T1000 (cell line): ENCODE measurements around the gene TMEM169.
"Not testable (repeated sequence)": the region's sequence is repeated elsewhere in the genome, so short reads cannot be mapped to it uniquely, and the experiment has no call there.

ENCODE experiments used
- DNase-seq: peaks from one replicate; lab custom pipeline; 2025; ENCODE audit warnings: mixed read lengths; lab: John Stamatoyannopoulos, UW

TMEM169 gene

DNA sequence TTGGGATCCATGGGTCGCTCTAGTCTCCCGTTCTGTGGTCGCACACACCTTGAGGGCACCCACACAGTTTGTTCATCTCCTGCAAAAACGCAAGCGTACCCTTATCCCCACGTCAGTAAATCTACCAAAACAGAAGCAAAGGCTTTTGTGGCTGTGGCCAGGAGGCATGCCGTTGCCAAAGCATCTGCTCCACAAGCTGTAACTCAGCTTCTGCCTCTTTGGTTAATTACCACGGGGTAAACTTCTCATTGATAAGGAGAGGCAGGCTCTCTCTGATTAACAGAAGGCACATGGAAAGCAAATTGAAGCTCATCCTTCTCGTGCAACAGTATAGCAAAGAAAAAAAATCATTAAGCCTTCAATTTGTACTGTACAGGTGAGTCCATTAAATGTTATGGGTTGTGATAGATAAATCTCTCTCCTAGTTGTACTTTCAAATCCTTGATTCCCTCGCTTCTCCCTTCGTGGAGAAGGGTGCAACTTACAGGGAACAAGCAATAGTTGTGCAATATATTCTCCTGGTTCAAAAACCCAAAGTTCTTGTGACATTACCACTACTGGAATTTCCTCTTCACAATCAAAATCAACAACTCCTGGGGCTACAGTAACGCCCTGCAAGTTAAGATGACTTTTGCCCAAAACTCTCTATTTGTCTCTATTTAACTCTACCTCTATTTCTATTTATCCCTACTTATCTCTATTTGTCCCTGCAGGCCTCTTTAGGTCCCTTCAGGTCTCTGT, 10.4 kb upstream of the TMEM169 start:
- DNase-seq: no peak

DNA sequence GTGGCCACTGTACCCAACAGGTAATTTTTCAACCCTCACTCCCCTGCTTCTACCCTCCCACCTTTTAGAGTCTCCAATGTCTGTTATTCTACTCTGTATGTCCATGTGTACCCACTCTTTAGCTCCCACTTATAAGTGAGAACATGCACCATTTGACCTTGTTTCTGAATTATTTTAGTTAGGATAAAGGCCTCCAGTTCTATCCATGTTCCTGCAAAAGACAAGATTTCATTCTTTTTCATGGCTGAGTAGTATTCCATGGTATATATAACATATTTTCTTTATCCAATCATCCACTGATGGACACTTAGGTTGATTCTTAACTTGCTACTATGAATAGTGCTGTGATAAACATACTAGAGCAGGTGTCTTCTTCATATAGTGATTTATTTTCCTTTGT, 9.2 kb upstream of the TMEM169 start:
- DNase-seq: no peak

DNA sequence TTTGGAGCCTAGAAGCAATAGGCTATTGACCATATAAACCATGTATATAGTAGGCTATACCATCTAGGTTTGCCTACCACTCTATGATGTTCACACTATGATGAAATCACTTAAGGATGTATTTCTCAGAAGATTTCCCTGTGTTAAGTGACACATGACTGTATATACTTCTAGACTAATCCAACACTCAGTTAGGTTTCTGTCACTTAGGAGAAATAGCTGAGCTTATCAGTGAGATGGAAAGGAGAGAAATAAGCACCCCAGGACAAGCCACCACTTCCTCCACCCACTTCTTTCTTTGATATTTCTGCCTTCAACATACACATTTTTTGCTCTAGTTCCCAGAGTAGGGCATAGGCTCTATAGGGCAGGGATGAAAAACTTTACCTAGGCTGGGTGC, 7.9 kb upstream of the TMEM169 start:
- DNase-seq: no peak

DNA sequence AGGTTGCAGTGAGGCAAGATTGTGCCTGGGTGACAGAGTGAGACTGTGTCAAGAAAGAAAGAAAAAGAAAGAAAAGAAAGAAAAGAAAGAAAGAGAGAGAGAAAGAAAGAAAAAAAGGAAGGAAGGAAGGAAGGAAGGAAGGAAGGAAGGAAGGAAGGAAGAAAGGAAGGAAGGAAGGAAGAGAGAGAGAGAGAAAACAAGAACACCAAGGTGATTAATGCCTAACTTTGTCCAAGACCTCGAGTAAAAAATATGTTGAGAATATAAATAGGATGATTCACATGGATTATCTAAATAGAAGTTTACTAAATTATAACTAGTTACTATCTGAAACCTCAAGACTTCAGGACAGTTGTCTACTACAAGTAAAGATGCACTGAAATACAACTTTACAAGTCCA, 7.3 kb upstream of the TMEM169 start:
- no peak for DNase-seq

DNA sequence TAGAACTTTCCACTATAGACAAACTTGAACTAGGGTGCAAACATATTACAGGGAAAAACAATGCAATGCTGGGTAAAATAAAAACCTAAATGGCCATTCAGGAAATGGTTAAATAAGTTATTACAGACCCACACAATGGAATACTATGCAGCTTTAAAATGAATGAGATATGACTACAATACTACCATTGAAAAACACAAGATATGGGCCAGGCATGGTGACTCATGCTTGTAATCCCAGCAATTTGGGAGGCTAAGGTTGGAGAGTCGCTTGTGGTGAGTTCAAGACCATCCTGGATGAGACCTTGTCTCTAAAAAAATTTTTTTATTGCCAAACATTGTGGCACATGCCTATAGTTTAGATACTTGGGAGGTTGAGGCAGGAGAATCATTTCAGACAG, 6.9 kb upstream of the TMEM169 start:
- DNase-seq: no peak

DNA sequence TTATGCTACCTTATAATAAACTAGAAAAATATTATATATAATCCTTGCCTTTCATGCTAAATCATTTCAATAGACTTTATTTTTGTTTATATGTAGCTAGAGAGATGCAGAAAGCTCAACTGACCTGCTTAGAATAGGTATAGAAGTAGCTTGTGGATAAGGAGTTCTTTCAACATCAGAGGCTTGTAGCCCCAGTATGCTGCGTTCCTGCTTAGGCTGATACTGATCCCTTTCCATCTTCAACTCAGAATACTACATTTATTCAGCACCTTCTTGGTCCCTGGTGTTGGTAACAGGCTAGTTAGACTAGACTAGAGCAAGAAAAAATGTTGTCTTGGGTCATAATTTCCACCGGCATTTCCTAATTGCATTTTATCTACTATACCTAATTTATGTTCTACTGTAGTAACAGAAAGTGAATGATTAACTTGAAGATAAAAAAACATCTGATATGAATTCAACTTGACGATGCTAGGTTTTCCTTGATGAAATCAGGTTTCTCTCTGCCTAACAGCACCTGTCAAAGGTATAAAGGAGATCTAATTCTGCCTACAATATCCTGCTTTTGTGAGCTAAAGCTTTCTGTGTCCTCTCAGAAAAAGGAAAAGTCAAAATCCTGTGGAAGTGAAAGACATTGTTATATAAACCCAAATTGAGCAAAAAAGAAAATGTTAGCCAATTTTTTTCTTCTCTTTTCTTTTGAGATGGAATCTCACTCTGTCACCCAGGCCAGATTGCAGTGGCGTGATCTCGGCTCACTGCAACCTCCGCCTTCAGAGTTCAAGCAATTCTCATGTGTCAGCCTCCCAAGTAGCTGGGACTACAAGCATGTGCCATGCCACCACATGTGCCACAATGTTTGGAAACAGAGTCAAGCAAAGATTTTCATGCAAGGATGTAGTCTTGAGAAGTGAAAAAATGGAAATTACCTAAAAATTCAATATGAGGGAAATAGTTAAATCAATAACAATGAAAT, 5.9 kb upstream of the TMEM169 start:
- DNase-seq: no peak

DNA sequence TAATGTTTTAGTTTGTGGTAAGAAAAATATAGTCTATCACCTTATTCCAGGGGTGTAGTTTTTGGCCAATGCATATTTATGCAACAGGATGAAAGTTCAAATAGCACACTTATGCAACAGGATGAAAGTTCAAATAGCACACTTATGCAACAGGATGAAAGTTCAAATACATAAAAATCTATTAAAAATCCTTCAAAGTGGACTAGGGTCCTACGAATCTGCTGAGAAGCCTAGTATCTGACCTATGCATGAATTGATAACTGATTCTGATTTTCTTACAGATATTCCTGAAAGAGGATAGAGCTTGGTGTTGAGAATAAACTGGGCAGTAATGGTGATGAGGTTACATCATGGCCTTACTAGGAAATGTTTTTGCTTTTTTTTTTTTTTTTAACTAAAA, 2.9 kb upstream of the TMEM169 start:
- DNase-seq: no peak

DNA sequence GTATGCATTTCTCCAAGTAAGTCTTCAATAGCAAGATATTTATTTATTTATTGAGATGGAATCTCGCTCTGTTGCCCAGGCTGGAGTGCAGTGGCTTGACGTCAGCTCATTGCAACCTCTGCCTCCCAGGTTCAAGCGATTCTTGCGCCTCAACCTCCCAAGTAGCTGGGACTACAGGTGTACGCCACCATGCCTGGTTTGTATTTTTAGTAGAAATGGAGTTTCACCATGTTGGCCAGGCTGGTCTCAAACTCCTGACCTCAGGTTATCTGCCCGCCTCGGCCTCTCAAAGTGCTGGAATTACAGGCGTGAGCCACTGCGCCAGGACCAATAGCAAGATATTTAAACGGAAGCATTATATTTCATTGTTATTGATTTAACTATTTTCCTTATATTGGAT, 1.7 kb upstream of the TMEM169 start:
- not testable (repeated sequence) for DNase-seq

DNA sequence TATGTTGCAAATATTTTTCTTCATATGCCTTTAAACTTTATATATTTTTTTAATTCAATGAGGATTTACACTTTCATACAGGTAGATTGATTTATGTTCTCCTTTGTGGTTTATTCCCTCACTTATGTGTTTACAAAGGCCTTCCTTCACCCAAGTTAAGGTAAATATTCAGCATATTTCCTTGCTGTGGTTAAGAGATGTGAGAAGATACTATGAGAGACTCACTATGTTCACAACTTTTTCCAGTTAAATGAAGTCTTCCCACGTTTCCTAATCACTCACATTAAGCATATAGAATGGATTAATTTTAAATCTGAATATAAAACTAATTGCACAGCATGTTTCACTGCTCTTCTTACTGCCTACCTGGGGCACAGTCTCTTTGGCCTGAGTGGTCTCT, 707 bp upstream of the TMEM169 start:
- DNase-seq: no peak

DNA sequence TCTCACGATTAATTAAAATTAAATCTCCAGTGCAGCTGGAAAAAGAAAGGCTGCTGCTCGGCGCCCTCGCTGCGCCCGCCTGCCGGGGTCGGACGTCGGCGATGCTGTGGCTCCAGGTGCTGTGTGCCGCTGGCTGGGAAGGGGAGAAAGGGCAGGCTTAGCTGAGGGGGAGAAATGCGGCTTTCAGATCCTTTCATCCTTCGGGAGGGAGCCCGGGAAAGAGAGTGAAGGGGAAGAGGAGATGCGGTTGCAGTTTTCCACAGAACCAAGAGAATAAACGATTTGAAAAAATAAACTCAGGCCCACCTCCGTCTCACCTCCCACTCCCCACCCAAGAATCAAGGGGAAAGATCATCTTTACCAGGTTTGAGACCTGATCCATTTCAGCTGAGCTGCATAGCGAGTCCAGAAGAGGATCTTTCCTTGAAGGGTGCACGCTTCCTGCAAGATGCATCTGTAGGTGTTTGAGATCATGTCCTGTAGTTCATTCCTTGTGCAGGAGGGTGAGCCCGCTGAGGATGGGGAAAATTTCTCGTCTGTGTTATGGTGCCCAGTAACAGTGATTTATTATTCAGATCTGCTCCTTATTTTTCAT, 495 bp downstream of the TMEM169 start:
- DNase-seq: no peak

DNA sequence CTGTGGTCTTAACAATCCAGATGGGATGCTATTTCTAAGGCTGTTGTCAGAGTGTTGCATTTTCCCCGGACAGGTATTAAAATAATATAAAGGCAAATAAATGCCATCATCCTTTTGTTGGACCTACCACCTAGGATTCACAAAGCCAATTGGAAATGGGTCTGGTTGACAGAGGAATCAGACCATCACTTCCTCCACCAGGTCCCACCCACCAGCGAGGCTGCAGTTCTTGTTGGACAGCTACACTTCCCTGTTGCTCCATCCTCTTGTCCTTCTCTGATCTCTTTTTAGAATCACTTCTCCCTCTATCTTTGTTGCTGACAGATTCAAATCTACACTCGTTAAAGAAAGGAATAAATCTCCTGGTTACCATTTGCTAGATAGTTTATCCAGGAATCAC, 1.1 kb downstream of the TMEM169 start:
- DNase-seq: no peak

DNA sequence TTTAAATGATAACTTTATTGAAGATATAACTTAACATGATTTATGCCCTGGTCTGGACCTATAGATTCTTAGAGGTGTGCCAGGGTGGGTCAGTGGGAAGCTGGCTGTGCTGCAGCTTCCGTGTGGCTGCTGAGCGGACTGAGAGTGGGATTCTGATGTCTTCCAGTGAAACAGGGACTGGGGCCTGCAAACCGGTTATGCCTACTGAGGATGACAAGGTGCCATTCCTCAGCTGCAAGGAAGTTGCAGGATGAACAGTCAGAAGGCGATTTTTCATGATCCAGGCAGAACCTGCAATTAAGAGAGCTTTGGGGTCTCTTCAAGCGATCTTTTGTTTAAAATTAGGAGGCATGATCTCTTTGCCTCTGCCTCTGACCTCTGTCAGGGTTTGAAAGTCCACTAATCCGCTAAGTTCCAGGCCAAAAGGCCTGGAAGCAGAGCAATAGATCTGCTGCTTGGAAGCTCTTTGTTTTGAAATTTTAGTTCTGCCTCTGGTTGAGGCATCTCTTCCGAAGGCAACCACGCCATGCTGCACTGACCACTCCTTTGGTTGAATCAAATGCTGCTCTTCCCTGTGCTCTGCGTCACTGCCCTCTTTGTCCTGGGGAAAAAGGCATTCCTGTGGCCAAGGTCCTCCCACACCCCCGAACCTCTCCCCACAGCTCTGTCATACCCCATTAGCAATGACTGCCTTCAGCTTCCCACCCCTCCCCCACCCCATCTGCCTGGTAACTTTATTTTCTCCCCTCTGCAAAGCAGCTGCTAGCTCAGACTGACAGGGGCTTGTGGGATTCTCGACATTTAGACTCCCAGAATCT, 2.0 kb downstream of the TMEM169 start:
- no peak for DNase-seq

DNA sequence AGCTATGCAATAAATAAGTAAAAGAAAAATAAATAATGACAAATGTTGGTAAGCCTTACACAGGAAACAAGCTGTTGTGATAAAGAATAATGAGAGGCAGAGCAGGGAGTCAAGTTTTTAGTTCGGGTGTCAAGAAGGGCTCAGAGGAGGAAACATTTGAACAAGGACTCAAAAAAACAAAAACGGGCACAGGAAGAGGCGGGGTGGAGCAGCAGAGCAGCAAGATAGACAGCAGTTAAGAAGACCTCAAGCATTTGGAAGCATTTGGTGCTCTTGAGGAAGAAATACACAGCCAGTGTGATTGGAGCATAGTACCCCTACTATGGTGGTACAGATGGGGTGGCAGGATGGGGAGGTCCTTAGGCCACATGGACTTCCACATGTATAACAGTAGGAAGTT, 2.8 kb downstream of the TMEM169 start:
- DNase-seq: no peak

DNA sequence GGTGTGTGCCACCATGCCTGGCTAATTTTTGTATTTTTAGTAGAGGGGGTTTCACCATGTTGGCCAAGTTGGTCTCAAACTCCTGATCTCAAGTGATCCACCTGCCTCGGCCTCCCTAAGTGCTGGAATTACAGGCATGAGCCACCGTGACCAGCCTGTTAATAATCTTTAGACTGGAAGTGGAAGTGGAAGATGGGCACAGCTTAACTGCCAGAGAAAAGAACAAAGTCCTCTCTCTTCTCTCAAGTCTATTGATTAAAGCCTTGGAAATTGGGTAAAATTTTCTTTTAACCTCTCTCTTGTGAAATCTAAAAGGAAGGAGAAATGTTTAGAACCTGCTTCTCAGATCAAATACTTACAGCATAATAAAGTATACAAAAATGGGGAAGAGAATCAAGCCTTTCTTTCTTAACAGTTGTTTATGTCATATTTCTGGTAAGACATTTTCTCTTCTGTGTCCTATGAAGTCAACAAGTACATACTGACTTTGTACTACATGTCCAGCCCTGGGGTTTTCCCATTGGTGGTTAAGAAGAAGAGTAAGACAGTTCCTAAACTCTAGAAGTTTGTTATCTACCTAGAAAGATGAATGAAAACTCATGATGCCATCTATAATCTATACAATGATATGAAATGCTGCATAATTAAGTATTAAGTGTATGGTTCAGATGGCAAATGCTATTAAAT, 4.6 kb downstream of the TMEM169 start:
- DNase-seq: no peak

DNA sequence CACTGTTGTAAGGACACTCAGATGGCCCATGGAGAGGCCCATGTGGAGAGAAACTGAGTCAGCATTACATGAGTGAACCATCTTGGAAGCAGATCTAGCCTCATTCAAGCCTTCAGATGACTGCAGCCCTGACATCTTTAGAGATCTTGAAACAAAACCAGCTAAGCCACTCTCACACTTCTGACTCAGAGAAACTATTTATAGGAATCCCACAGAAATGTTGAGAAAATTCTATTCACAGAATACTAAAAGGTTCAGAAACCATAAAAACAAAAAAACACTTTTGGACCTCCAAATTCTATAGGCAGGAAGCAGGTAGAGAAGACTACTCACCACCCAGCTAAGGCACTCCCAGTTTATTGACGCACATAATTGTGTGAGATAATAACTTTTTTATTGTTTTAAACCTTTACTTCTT, 8.7 kb downstream of the TMEM169 start:
- no peak for DNase-seq

DNA sequence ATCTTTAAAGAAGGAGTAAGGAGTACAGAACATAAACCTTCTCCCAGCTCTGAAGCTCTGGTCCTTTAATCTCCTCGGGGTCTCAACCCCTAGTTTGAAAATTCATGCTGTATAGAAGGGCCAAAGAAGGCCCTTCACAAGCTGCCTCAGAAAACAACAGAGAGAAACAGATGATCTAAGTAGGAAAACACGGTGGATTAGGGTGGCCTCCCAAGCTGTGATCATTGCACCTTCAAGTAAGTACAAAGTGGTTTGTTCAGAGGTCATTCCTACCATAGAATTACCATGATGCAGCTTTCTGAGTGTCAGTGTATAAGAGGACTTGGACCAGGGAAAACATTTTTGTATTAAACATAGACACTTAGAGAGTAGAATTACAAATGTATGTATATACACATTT, 10.9 kb downstream of the TMEM169 start:
- no peak for DNase-seq

DNA sequence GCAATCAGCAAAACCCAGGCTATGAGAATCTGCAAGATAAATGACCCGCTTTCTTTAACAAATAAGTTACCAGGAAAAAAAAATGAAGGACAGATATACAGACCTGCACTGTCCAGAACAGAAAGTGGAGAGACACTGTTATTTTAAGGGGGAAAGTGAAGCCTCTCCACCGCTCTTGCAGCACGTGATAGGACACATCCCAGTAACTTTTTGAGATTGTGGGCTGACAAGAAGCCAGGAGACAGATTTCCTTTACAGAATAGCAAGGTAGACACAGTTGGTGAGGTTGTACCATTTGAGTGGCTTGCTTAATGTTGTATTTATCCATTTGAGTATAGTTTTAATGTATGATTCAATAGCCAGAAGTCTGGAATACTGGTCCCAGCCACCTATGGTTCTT, 13.0 kb downstream of the TMEM169 start:
- DNase-seq: no peak

DNA sequence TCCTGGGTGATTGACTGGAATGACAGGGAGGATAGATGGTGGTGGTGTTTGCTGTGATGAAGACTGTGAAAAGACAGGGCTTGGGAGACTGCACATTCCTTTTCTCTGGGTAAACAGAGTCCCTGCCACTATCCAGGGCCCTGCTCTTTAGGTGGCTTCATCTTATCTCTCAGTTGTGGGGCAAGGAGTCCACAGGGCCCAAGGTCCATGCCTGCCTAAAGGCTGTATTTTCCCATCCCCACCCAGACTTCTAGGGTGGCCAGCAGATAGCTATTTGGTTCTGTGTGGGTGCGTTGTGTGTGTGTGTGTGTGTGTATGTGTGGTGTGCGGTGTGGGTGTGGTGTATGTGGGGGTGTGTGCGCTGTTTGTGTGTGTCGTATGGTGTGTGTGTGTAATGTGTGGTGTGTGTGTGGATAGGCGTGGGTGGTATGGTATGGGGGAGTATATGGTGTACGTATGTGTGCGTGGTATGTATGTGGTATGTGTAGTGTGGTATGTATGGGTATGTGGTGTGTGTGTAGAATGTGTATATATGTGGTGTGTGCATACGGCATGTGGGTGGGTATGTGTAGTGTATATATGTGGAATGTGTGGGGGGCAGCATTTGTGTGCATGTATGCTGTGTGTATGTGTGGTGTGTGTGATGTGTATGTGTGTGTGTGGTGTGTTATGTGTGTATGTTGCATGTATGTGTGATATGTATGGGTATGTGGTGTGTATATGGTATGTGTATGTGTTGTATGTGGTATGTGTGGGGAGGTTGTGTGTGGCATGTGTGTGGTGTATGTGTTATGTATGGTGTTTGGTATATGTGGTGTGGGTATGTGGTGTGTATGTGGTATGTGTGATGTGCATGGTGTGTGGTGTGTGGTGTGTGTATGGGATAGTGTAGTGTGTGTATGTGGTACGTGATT, 17.0 kb downstream of the TMEM169 start:
- no peak for DNase-seq

DNA sequence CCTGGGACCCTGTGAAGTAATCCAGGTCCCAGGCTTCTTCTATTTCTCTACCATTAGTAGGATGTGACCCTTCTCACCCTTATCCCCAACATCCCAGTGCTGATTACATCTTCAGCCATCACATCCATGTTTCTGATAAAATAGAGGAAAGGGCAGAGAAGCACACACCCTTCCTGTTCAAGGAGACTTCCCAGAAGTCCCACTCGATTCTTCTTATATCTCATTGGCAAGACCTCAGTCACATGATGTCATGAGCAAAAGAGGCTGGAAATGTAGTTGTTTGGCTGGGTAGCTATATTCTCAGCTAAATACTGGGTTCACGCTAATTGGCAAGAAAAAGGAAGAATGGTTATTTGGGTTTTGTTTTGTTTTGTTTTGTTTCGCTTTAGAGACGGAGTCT, 19.4 kb downstream of the TMEM169 start:
- DNase-seq: no peak

DNA sequence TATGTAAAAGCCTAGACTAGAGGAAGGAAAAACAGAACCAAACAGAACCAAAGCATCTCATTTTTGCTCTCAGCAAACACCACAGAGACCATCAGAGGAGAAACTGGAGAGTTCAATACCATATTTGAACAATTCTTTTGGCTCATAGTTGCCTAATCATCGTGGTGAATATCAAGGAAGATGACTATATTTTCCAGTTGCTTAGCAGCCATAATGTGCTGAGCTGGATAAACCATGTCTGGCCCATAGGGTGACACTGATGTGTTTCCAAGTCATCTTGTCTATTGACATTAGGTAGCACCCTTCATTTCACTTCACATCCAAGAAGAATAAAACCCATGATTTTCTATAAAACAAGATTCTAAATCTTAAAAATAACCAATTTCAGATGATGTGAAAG, 21.5 kb downstream of the TMEM169 start:
- no peak for DNase-seq
